Activated CD8-positive, alpha-beta memory T cell treated with anti-CD3 and anti-CD28 coated beads, Interleukin-2, amount 50 U/mL, for 48 hours (primary cell): ENCODE data around the gene VSIG8.
"Not testable (repeated sequence)": the region's sequence is repeated elsewhere in the genome, so short reads cannot be mapped to it uniquely, and the experiment has no call there.

Experiments
- DNase-seq: peaks from one replicate; pipeline ENCODE4 v3.0.0-alpha.2; 2020

VSIG8 gene

GRCh38 chr1:159862557-159862956 is at the start of gene VSIG8:
VSIG8 (minus strand) TSS chr1:159862657; CDS start chr1:159862521, 136 bp downstream.
- DNase-seq, result no peak

GRCh38 chr1:159911326-159912070 is 49.0 kb upstream of the VSIG8 start:
- DNase-seq, result no peak

GRCh38 chr1:159908031-159908940 is 45.8 kb upstream of the VSIG8 start:
- no peak for DNase-seq

- no peak for DNase-seq
Observed at GRCh38 chr1:159906960-159907359, 44.5 kb upstream of the VSIG8 start.

- DNase-seq, result not testable (repeated sequence)
Observed at GRCh38 chr1:159904036-159904435, 41.6 kb upstream of the VSIG8 start.

GRCh38 chr1:159902541-159902940 is 40.1 kb upstream of the VSIG8 start:
- no peak for DNase-seq

- no peak for DNase-seq
Observed at GRCh38 chr1:159900755-159901360, 38.4 kb upstream of the VSIG8 start.

GRCh38 chr1:159900086-159900680 is 37.7 kb upstream of the VSIG8 start, which contains the start of gene CFAP45:
CFAP45 (minus strand) TSS chr1:159900165; CDS start chr1:159900098, 67 bp downstream.
- no peak for DNase-seq

- DNase-seq, result not testable (repeated sequence)
Observed at GRCh38 chr1:159899634-159900033, 37.2 kb upstream of the VSIG8 start.

GRCh38 chr1:159898527-159898926 is 36.1 kb upstream of the VSIG8 start:
- no peak for DNase-seq

- no peak for DNase-seq
Observed at GRCh38 chr1:159897962-159898361, 35.5 kb upstream of the VSIG8 start.

- DNase-seq, result no peak
Observed at GRCh38 chr1:159896546-159896930, 34.1 kb upstream of the VSIG8 start.

GRCh38 chr1:159895836-159896545 is 33.5 kb upstream of the VSIG8 start:
- DNase-seq, result no peak

GRCh38 chr1:159895286-159895685 is 32.8 kb upstream of the VSIG8 start:
- no peak for DNase-seq

GRCh38 chr1:159892944-159893343 is 30.5 kb upstream of the VSIG8 start:
- no peak for DNase-seq

- DNase-seq, result peak; percentile 86
Observed at GRCh38 chr1:159891275-159892157, 29.1 kb upstream of the VSIG8 start.

GRCh38 chr1:159890390-159890789 is 27.9 kb upstream of the VSIG8 start:
- no peak for DNase-seq

- no peak for DNase-seq
Observed at GRCh38 chr1:159889821-159890252, 27.4 kb upstream of the VSIG8 start.

- DNase-seq, result no peak
Observed at GRCh38 chr1:159889202-159889601, 26.7 kb upstream of the VSIG8 start.

- no peak for DNase-seq
Observed at GRCh38 chr1:159884296-159884695, 21.8 kb upstream of the VSIG8 start.

- DNase-seq, result no peak
Observed at GRCh38 chr1:159883134-159883533, 20.7 kb upstream of the VSIG8 start.
